Measurements from ENCODE around the gene PACRG. TPM values are rescaled to one million over a fixed set of nuclear protein-coding genes. Genes with fewer than 3 reads are reported as not detected.

Gene PACRG
- total RNA-seq, 2 donors from 2014 or later: not detected

DNA sequence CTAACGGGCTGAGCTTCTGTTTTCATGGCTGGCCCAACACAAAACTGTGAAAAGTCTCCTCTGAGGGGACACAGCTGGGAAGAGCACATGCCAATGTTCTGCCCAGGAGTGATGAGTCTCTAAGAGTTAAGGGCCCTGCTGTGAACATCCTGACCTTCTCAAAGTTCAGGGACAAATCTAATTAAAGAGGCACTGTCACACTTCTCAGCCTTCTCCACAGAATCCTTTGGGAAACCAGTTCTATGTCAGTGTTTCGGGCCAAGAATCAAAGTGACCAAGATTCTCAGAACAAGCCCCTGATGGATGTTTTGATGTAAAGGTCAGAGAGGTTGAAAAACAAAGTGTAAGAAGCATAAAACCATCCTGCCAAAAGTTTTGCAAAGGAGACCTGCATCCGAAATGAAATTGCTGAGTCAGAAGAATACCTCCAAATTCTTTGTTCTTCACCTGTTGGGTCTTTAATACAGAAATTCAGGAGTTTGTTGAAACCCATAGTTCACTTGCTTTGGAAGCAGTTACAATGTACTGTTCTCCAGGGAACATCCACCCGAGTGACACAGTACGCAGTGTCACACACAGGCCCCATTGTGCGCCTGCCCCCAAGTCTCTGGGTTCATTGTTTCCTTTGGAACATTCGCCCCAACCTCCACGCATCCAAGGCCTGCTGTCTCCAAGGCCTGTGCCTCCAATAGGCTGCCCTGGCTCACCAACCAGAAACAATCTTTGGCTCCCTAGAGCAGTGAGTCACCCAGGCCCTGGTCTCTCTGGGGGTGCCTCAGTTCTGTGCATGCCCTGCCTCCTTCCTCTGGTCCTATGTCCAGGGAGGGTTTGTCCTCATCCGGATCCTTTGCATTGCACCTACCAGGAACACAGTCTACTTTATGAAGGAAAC is 621.3 kb downstream of the PACRG start:
- no peaks in the 10 kb centered on the region for H3K4me1 Mint-ChIP-seq (ENCODE audit: low read depth)
- no peak for DNase-seq
- no peak for ATAC-seq (replicated peaks in 1 of 2)
- H3K4me3 Mint-ChIP-seq: no peak overlapping the region
- H3K27me3 Mint-ChIP-seq (ENCODE audit: low read depth): no peaks in the 10 kb centered on the region
- H3K9me3 Mint-ChIP-seq: no peaks in the 10 kb centered on the region
- no peaks in the 10 kb centered on the region for H3K36me3 Mint-ChIP-seq (ENCODE audit: insufficient read depth in 2 of 2)
- no peak overlapping the region for H3K27ac Mint-ChIP-seq

DNA sequence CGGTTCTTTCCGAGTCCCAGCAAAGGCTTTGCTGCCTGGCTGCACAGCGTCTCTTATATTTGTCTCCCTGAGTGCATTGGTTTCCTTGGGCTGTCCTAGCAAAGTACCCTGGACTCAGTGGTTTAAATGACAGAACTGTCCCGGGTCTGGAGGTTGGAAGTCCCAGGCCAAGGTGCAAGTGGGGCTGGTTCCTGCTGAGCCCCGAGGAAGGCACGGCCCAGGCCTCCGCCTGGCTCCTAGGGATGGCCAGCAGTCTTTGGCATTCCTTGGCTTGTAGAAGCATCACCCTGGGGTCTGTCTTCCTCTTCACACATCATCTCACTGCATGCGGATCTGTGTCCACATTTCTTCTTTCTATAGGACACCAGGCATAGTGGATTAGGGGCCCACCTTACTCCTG is 621.9 kb downstream of the PACRG start:
- Mint-ChIP-seq H3K4me3 (no peak overlapping the region), H3K27me3 (ENCODE audit: low read depth) (no peaks in the 10 kb centered on the region), H3K36me3 (ENCODE audit: insufficient read depth in 2 of 2) (no peaks in the 10 kb centered on the region), H3K27ac (no peak overlapping the region), H3K9me3 (no peaks in the 10 kb centered on the region), H3K4me1 (ENCODE audit: low read depth) (no peaks in the 10 kb centered on the region)
- no peak for DNase-seq
- ATAC-seq (replicated peaks in 1 of 2): no peak

DNA sequence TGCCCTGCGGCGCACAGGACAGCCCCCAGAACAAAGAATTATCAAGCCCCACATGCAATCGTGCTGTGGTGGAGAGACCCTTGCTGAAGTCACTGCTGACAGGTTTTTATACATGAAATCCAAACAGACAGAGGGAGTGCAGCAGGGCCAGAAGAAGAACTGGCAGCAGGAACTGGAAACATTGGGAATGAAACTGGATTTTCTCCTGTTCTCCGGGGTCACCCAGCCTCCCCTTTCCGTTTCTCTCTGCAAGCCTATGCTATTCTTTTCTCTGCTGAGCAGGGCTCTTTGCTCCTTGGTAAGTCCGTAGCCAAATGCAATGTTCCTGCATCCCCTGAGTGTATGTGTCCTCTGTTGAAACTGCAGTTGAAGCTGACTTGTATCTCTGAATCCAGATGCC is 623.2 kb downstream of the PACRG start:
- H3K4me1 Mint-ChIP-seq (ENCODE audit: low read depth): no peaks in the 10 kb centered on the region
- no peak overlapping the region for H3K27ac Mint-ChIP-seq
- H3K4me3 Mint-ChIP-seq: no peak overlapping the region
- H3K36me3 Mint-ChIP-seq (ENCODE audit: insufficient read depth in 2 of 2): no peaks in the 10 kb centered on the region
- H3K27me3 Mint-ChIP-seq (ENCODE audit: low read depth): no peaks in the 10 kb centered on the region
- no peaks in the 10 kb centered on the region for H3K9me3 Mint-ChIP-seq
- no peak for ATAC-seq (replicated peaks in 1 of 2)
- DNase-seq: no peak

DNA sequence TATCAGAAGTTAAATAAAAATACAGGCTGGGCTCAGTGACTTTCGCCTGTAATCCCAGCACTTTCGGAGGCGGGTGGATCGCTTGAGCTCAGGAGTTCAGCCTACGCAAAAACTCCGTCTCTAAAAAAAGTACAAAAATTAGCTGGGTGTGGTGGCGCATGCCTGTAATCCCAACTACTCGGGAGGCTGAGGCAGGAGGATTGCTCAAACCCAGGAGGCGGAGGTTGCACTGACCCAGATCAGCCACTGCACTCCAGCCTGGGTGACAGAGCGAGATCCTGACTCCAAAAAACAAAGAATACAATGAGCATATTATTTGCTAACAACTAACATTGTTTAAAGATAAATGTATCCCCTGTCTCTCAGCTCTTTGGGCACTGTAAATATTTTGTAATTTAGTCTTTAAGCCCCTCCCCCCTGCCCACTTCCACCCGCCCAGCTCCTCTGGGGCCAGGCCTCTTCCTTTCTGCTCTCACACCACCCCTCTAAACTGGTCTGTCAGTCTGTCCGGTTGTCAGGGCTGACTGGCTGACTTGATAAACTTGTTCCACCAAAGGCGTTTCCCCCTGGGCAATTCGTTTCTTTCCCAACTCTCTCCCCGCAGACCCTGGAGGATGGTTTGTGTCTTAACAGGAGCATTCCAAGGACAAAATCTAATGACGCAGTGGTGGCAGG is 624.4 kb downstream of the PACRG start:
- no peaks in the 10 kb centered on the region for H3K4me1 Mint-ChIP-seq (ENCODE audit: low read depth)
- no peak overlapping the region for H3K4me3 Mint-ChIP-seq
- ATAC-seq (replicated peaks in 1 of 2): no peak
- H3K27me3 Mint-ChIP-seq (ENCODE audit: low read depth): no peaks in the 10 kb centered on the region
- DNase-seq: no peak
- H3K36me3 Mint-ChIP-seq (ENCODE audit: insufficient read depth in 2 of 2): no peaks in the 10 kb centered on the region
- H3K27ac Mint-ChIP-seq: no peak overlapping the region
- no peaks in the 10 kb centered on the region for H3K9me3 Mint-ChIP-seq

DNA sequence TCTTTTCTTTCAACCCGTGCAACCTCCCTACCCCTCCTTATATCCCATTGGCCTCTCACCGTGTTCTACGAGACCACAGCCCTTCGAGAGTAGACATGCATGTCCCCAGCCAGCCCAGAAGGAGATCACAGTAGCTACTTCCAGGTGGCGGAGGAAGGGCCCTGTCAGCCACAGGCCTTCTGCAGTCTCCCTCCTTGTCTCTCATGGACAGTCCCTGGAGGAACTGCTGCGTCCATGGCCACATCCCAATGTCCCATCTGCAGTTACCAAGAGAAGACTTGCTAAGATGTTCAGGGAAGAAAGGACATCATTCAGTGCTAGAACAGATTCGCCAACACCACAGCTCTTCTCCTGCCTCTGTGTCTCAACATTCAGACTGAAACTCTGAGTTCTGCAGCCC is 625.2 kb downstream of the PACRG start:
- ATAC-seq (replicated peaks in 1 of 2) (no peak), DNase-seq (no peak)
- no peak overlapping the region for H3K4me3 Mint-ChIP-seq
- no peaks in the 10 kb centered on the region for H3K4me1 Mint-ChIP-seq (ENCODE audit: low read depth)
- no peaks in the 10 kb centered on the region for H3K9me3 Mint-ChIP-seq
- H3K27me3 Mint-ChIP-seq (ENCODE audit: low read depth): no peaks in the 10 kb centered on the region
- no peak overlapping the region for H3K27ac Mint-ChIP-seq
- no peaks in the 10 kb centered on the region for H3K36me3 Mint-ChIP-seq (ENCODE audit: insufficient read depth in 2 of 2)

DNA sequence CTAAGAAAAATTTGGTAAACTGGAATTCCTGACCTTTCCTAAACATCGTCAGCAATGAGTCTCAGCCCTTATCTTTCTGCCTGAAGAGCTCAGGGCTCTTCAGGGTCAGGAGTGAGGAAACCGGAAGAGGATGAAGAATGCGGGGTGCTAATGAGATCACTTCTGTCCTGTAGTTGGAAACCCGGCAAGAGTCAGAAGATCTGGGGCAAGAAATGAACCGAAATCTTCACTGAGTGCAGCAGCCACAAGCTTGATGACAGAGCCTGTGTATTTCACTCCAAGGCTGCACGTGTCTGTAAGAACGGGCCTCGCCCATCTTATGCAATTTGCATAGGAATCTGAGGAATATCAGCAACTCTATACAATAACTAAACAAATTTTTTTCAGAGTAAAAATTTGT is 626.3 kb downstream of the PACRG start:
- H3K27ac Mint-ChIP-seq: no peak overlapping the region
- no peaks in the 10 kb centered on the region for H3K4me1 Mint-ChIP-seq (ENCODE audit: low read depth)
- H3K4me3 Mint-ChIP-seq: no peak overlapping the region
- no peaks in the 10 kb centered on the region for H3K9me3 Mint-ChIP-seq
- ATAC-seq (replicated peaks in 1 of 2): no peak
- peaks cover 6% of the 10 kb centered on the region for H3K27me3 Mint-ChIP-seq (ENCODE audit: low read depth)
- H3K36me3 Mint-ChIP-seq (ENCODE audit: insufficient read depth in 2 of 2): no peaks in the 10 kb centered on the region
- no peak for DNase-seq

DNA sequence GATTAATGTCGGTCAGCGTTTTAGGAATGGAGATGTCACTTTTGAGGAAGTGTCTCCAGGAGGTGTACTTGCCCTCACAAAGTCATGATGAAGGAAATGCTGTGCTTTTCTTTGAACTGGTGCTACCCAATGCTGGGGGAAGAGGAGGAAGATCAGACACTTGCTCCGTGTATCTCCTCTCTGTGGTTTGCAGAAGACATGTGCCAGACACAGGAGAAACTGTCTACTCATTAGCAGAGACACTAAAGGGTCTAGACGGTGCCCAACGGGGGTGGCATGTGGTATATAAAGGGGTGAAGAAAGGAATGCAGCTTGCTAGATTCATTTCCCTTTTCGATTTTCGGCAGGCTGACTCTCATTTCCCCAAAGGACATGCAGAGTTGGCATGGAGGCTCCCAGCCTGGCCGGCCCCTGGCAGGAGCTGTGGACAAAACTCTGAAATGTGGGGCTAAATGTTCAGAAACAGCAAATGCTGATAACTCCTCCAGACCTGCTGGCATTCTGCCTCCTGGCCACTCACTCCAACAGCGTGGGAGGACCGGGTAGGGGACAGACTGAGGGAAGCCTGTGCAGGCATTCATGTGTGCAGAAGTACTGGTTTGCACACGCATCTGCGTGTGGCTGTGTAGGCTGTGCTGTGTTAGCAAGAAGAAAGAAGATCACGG is 627.1 kb downstream of the PACRG start:
- Mint-ChIP-seq H3K4me1 (ENCODE audit: low read depth) (no peaks in the 10 kb centered on the region), H3K4me3 (no peak overlapping the region), H3K36me3 (ENCODE audit: insufficient read depth in 2 of 2) (no peaks in the 10 kb centered on the region), H3K9me3 (no peaks in the 10 kb centered on the region), H3K27me3 (ENCODE audit: low read depth) (peaks cover 6% of the 10 kb centered on the region), H3K27ac (no peak overlapping the region)
- no peak for DNase-seq
- no peak for ATAC-seq (replicated peaks in 1 of 2)

DNA sequence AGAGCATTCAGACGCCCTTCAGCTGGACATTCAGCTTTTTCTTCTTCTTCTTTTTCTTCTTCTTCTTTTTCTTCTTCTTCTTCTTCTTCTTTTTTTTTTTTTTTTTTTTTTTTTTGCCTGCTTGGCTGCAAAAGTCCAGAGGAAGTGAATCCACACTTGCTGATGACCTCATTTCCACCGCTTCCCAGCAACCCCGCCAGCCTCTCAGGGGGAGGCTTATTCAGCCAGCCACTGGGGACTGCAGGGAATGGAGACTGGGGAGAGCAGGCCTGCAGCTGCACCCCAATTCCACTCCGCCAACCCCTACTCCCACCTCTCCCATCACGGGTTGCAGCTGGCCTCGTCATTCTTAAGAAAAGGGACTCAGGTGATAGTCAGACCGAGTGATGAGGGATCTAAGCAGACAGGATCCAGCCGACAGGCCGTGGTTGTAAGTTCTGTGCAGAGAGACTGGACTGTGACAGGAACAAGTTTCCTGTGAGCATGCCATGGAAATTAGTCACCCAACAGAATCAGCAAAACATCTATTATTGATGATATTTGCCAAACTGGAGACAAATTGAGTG is 627.7 kb downstream of the PACRG start:
- no peak overlapping the region for H3K4me3 Mint-ChIP-seq
- H3K9me3 Mint-ChIP-seq: no peaks in the 10 kb centered on the region
- no peak overlapping the region for H3K27ac Mint-ChIP-seq
- DNase-seq (no peak), ATAC-seq (replicated peaks in 1 of 2) (no peak)
- H3K4me1 Mint-ChIP-seq (ENCODE audit: low read depth): no peaks in the 10 kb centered on the region
- H3K36me3 Mint-ChIP-seq (ENCODE audit: insufficient read depth in 2 of 2): no peaks in the 10 kb centered on the region
- H3K27me3 Mint-ChIP-seq (ENCODE audit: low read depth): peaks cover 6% of the 10 kb centered on the region

DNA sequence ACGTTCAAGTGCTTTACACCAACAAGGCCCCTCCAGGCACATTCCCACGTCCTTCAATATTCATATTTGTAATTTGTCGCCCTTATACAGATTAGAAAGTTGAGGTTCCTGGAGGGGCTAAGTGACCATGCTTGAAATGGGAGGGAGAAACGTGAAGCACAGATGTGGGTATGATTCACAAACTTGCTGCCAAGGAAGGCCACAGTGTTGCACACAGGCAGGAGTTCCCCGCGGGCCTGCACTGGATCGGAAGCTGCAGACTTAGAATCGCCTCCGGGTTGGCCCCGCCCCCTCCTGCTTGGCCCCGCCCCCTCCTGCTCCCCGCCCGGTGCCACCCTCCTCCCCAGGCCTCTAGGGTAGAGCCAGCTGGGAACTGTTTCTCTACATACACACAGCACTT is 628.5 kb downstream of the PACRG start:
- H3K36me3 Mint-ChIP-seq (ENCODE audit: insufficient read depth in 2 of 2): no peaks in the 10 kb centered on the region
- H3K4me3 Mint-ChIP-seq: no peak overlapping the region
- ATAC-seq (replicated peaks in 1 of 2) (no peak), DNase-seq (no peak)
- H3K27me3 Mint-ChIP-seq (ENCODE audit: low read depth): peaks cover 6% of the 10 kb centered on the region
- H3K9me3 Mint-ChIP-seq: no peaks in the 10 kb centered on the region
- no peak overlapping the region for H3K27ac Mint-ChIP-seq
- no peaks in the 10 kb centered on the region for H3K4me1 Mint-ChIP-seq (ENCODE audit: low read depth)

DNA sequence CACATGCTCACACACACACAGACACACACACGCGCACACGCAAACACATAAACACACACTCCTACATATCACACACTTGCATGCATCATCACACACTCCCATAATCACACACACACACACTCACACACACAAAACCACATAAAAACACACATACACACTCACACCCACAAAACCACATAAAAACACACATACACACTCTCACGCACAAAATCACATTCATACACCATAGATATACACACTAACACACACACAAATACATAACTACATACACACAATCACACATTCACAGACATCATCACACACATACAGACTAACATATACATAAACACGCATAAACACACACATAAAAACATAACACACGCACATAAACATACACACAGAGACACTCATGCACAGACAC is 629.0 kb downstream of the PACRG start:
- peaks cover 6% of the 10 kb centered on the region for H3K27me3 Mint-ChIP-seq (ENCODE audit: low read depth)
- H3K27ac Mint-ChIP-seq: no peak overlapping the region
- DNase-seq (no peak), ATAC-seq (replicated peaks in 1 of 2) (no peak)
- H3K9me3 Mint-ChIP-seq: no peaks in the 10 kb centered on the region
- no peaks in the 10 kb centered on the region for H3K36me3 Mint-ChIP-seq (ENCODE audit: insufficient read depth in 2 of 2)
- no peaks in the 10 kb centered on the region for H3K4me1 Mint-ChIP-seq (ENCODE audit: low read depth)
- no peak overlapping the region for H3K4me3 Mint-ChIP-seq

DNA sequence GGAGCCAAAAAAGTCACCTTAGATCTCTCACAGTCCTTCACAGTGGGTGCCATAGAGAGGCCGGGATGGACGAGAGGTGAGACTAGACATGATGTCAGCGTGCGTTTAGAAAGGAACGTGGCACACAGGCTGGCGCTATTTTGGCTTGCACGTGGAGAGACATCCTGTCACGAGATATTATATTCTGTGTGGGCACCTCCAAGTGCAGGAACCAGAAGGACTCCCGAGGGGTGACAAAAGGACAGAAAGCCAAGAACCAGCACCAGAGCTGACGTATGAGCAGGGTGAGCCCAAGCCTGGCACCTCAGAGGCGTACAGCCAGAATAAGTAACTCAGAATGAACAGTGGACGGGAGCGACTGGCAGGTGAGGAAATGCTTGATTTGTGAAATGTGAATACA is 636.9 kb downstream of the PACRG start:
- no peak for ATAC-seq (replicated peaks in 1 of 2)
- Mint-ChIP-seq H3K27me3 (ENCODE audit: low read depth) (peaks cover 14% of the 10 kb centered on the region), H3K4me1 (ENCODE audit: low read depth) (no peaks in the 10 kb centered on the region), H3K36me3 (ENCODE audit: insufficient read depth in 2 of 2) (no peaks in the 10 kb centered on the region), H3K9me3 (no peaks in the 10 kb centered on the region), H3K27ac (no peak overlapping the region), H3K4me3 (no peak overlapping the region)
- DNase-seq: no peak
